Activated CD4-positive, alpha-beta T cell treated with anti-CD3 and anti-CD28 coated beads, Interleukin-2, amount 50 U/mL, for 24 hours (primary cell): Measurements from ENCODE around the gene FOXP1.

Source experiments
- DNase-seq, 2 donors: peaks; one replicate each; pipeline ENCODE4 v3.0.0-alpha.2; 2020; ENCODE audit warnings: low read depth in 1 of 2, low spot score in 1 of 2

The FOXP1 gene

GRCh38 chr3:71092665-71093064, 490.9 kb downstream of the FOXP1 start:
- DNase-seq, result no peak

- no peak for DNase-seq
Observed at GRCh38 chr3:71090207-71090606, 493.3 kb downstream of the FOXP1 start.

- no peak for DNase-seq
Observed at GRCh38 chr3:71089271-71089847, 494.2 kb downstream of the FOXP1 start.

- DNase-seq, result no peak
Observed at GRCh38 chr3:71088742-71089141, 494.8 kb downstream of the FOXP1 start.

GRCh38 chr3:71088019-71088708, 495.4 kb downstream of the FOXP1 start:
- DNase-seq, result no peak

GRCh38 chr3:71087143-71088018, 496.1 kb downstream of the FOXP1 start:
- DNase-seq, result no peak

- no peak for DNase-seq
Observed at GRCh38 chr3:71086777-71087142, 496.8 kb downstream of the FOXP1 start.

- no peak for DNase-seq
Observed at GRCh38 chr3:71083726-71084131, 499.8 kb downstream of the FOXP1 start.

GRCh38 chr3:71082833-71083232, 500.7 kb downstream of the FOXP1 start:
- no peak for DNase-seq

- no peak for DNase-seq
Observed at GRCh38 chr3:71080517-71081083, 502.9 kb downstream of the FOXP1 start.

- no peak for DNase-seq
Observed at GRCh38 chr3:71078723-71079525, 504.6 kb downstream of the FOXP1 start.

- no peak for DNase-seq
Observed at GRCh38 chr3:71078199-71078598, 505.3 kb downstream of the FOXP1 start.

GRCh38 chr3:71077070-71077469, 506.5 kb downstream of the FOXP1 start:
- no peak for DNase-seq

GRCh38 chr3:71076361-71077002, 507.0 kb downstream of the FOXP1 start:
- DNase-seq, result no peak

- no peak for DNase-seq
Observed at GRCh38 chr3:71075494-71075893, 508.0 kb downstream of the FOXP1 start.

GRCh38 chr3:71074423-71074822, 509.1 kb downstream of the FOXP1 start:
- no peak for DNase-seq

- no peak for DNase-seq
Observed at GRCh38 chr3:71072986-71073385, 510.5 kb downstream of the FOXP1 start.

GRCh38 chr3:71072287-71072686, 511.2 kb downstream of the FOXP1 start:
- DNase-seq, result no peak

GRCh38 chr3:71070497-71071463, 512.7 kb downstream of the FOXP1 start:
- no peak for DNase-seq
